Activated naive CD8-positive, alpha-beta T cell (primary cell): Measurements from ENCODE around the gene OR13D1.
"Not testable (repeated sequence)": the region's sequence is repeated elsewhere in the genome, so short reads cannot be mapped to it uniquely, and the experiment has no call there.

Experiments used
- H3K27ac Mint-ChIP-seq: one replicate; pipeline ENCODE4 v1.8.0; 2021; ENCODE audit warnings: mixed read lengths
- H3K27me3 Mint-ChIP-seq: one replicate; pipeline ENCODE4 v1.8.0; 2021; ENCODE audit warnings: mixed read lengths
- H3K36me3 Mint-ChIP-seq: one replicate; pipeline ENCODE4 v1.8.0; 2021; ENCODE audit warnings: mixed read lengths
- H3K4me1 Mint-ChIP-seq: one replicate; pipeline ENCODE4 v1.8.0; 2021; ENCODE audit warnings: low read depth, mixed read lengths
- H3K4me3 Mint-ChIP-seq: one replicate; pipeline ENCODE4 v1.8.0; 2021; ENCODE audit warnings: mild to moderate bottlenecking, mixed read lengths
- H3K9me3 Mint-ChIP-seq: one replicate; pipeline ENCODE4 v1.8.0; 2021; ENCODE audit warnings: low read depth, mixed read lengths

OR13D1 gene

GRCh38 chr9:104694218-104694617 is at the start of gene OR13D1:
TSS of gene OR13D1 (plus strand) at chr9:104694518. CDS start at chr9:104694518, 0 bp downstream.
- H3K4me3 Mint-ChIP-seq = no peak within 1 kb of the TSS
- no peaks in the 10 kb centered on the region for H3K4me1 Mint-ChIP-seq
- no peak within 1 kb of the TSS for H3K27ac Mint-ChIP-seq
- H3K36me3 Mint-ChIP-seq = no peaks in the 10 kb centered on the region
- no peaks in the 10 kb centered on the region for H3K9me3 Mint-ChIP-seq
- H3K27me3 Mint-ChIP-seq = no peaks in the 10 kb centered on the region

DNA sequence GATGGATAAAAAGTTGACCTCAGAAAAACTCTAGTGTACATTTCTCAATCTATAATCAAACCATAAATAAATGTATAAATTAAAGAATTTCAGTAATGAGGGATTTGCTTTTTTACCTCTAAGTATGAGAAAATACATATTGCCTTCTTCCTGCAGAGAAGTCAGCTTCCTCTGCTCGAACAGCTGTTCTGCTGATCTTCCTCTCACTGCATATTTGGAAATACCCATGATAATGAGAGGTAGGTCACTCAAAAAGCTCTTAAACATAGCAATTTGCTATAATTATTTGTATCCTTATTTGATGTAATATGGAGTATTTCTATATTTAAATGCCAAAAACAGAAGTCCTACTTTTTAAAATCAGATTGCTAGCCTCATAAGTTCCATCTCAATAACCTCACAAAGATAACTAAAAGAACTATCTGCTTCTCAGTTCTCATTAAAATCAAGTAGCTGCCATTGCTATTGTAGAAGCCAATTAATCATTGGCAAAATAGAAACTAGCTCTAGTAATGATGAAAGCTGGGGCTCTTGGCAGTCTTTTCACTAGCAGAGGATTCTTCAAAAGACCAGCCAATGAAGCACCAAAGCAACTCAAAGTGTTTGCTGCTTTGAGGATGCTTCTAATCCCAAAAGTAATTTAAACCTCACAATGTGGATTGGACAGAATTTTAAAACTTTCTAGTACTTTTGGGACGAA is 35.7 kb upstream of the OR13D1 start:
- Mint-ChIP-seq H3K27ac (no peak overlapping the region), H3K4me3 (no peak overlapping the region)

DNA sequence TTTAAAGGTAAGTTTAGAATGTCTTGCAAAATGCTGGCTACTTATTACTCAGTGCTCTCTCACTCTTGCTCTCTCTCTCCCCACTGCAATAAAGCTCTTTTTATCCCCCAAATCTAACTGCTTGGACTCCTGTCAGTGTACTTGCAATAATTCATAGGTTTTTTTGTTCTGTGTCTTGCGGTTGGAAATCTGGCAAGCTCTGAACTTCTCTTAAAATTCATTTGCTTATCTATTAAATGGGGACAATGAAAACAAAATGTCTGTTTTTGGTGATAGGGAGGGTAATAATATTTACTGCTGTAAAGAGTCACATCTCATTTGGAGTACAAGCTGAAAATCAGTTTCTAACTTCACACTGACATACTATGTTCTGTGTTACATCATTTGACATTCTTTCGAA is 18.7 kb upstream of the OR13D1 start:
- no peak overlapping the region for H3K27ac Mint-ChIP-seq
- H3K27me3 Mint-ChIP-seq = peaks cover 1% of the 10 kb centered on the region
- H3K36me3 Mint-ChIP-seq = no peaks in the 10 kb centered on the region
- no peaks in the 10 kb centered on the region for H3K4me1 Mint-ChIP-seq
- H3K4me3 Mint-ChIP-seq = no peak overlapping the region
- H3K9me3 Mint-ChIP-seq = no peaks in the 10 kb centered on the region

More for the DNA sequence above, 35.7 kb upstream of the OR13D1 start:
- peaks cover 3% of the 10 kb centered on the region for H3K36me3 Mint-ChIP-seq
- H3K27me3 Mint-ChIP-seq = peaks cover 4% of the 10 kb centered on the region
- H3K4me1 Mint-ChIP-seq = no peaks in the 10 kb centered on the region
- peaks cover under 1% of the 10 kb centered on the region for H3K9me3 Mint-ChIP-seq

DNA sequence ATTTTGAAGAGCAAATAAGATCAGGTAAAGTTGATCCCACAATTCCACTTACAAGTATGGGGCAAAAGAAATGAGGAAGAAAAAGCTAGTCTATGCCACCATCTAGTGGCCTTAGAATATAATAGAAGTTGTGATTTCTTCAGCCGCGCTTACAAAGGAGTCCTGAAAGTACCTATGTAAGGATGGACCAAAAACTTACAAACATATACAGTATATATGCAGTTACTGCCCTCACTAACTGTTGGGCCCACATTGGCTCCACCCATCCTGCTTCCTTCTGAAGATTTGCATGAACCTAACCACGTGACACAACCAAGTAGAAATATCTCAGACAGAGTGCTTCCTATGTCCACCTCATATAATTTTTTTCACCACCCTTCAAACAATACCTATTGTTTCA is 11.7 kb upstream of the OR13D1 start:
- H3K36me3 Mint-ChIP-seq = no peaks in the 10 kb centered on the region
- H3K9me3 Mint-ChIP-seq = no peaks in the 10 kb centered on the region
- H3K27me3 Mint-ChIP-seq = peaks cover 1% of the 10 kb centered on the region
- H3K4me1 Mint-ChIP-seq = peaks cover 6% of the 10 kb centered on the region
- no peak overlapping the region for H3K27ac Mint-ChIP-seq
- H3K4me3 Mint-ChIP-seq = no peak overlapping the region

GRCh38 chr9:104686081-104686480 is 8.2 kb upstream of the OR13D1 start:
- Mint-ChIP-seq H3K27ac (no peak overlapping the region), H3K36me3 (no peaks in the 10 kb centered on the region), H3K4me3 (no peak overlapping the region), H3K27me3 (no peaks in the 10 kb centered on the region), H3K4me1 (peaks cover 6% of the 10 kb centered on the region), H3K9me3 (no peaks in the 10 kb centered on the region)

DNA sequence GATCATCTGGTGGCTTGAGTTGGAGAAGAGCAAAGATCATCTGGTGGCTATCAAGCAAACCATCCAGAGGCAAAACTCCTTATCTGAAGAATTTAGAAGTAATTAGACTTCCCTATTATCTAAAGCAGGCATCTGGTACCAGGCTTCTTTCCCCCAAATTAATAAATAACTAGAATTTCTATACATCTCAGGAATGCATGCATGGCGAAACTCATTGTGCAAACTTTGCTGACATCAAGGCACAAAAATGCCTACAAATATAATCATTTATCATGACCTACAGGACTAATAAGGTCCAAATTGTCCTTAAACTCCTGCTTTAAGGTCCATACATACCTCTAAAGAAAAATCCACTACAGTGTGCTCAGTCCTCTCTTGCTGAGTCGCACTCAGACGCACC is 6.0 kb downstream of the OR13D1 start:
- Mint-ChIP-seq H3K9me3 (no peaks in the 10 kb centered on the region), H3K36me3 (peaks cover 1% of the 10 kb centered on the region), H3K4me1 (no peaks in the 10 kb centered on the region), H3K4me3 (no peak overlapping the region), H3K27me3 (no peaks in the 10 kb centered on the region), H3K27ac (no peak overlapping the region)

DNA sequence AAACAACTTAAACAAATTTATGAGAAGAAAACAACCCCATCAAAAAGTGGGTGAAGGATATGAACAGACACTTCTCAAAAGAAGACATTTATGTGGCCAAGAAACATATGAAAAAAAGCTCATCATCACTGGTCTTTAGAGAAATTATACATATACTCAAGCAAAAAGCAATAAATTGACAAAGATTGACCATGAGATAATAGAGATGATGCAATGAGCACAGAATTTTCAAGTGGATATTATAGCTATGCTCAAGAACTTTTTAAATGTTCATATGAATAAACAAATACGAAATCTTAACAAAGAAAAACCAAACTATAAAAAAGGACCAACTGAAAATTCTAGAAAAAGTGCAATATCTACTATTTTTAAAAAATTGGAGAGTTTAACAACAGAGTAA is 14.4 kb downstream of the OR13D1 start:
- H3K4me1 Mint-ChIP-seq, H3K27me3 Mint-ChIP-seq, H3K9me3 Mint-ChIP-seq, H3K27ac Mint-ChIP-seq, H3K4me3 Mint-ChIP-seq, H3K36me3 Mint-ChIP-seq: not testable (repeated sequence)

DNA sequence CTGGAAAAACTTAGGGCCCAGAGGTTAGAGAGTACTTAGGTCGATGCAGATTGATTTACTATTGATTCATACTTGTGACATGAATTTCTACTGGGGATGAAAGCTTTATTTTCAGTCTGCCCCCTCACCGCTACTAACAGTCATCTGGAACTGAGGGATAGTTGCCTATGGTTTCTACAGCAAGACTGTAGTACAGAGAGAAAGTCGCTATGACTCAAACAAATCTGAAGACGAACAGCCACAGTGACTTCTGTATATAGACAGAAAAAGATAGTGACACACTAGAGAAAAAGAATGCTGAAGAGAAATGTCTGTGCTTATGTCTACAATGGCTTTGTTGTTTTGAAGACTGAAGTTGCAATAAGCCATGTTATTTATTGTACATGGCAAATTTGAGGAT is 17.3 kb downstream of the OR13D1 start:
- Mint-ChIP-seq H3K4me1 (no peaks in the 10 kb centered on the region), H3K27ac (no peak overlapping the region), H3K9me3 (peaks cover under 1% of the 10 kb centered on the region), H3K27me3 (no peaks in the 10 kb centered on the region), H3K4me3 (no peak overlapping the region), H3K36me3 (no peaks in the 10 kb centered on the region)

GRCh38 chr9:104725014-104725413 is 30.7 kb downstream of the OR13D1 start:
- no peaks in the 10 kb centered on the region for H3K27me3 Mint-ChIP-seq
- H3K9me3 Mint-ChIP-seq = no peaks in the 10 kb centered on the region
- no peak overlapping the region for H3K4me3 Mint-ChIP-seq
- H3K36me3 Mint-ChIP-seq = peaks cover 20% of the 10 kb centered on the region
- H3K4me1 Mint-ChIP-seq = no peaks in the 10 kb centered on the region
- no peak overlapping the region for H3K27ac Mint-ChIP-seq

- no peak overlapping the region for H3K4me3 Mint-ChIP-seq
- no peaks in the 10 kb centered on the region for H3K27me3 Mint-ChIP-seq
- peaks cover 2% of the 10 kb centered on the region for H3K4me1 Mint-ChIP-seq
- no peak overlapping the region for H3K27ac Mint-ChIP-seq
- no peaks in the 10 kb centered on the region for H3K36me3 Mint-ChIP-seq
- H3K9me3 Mint-ChIP-seq = no peaks in the 10 kb centered on the region
Measured at GRCh38 chr9:104738452-104738851, 44.1 kb downstream of the OR13D1 start.

DNA sequence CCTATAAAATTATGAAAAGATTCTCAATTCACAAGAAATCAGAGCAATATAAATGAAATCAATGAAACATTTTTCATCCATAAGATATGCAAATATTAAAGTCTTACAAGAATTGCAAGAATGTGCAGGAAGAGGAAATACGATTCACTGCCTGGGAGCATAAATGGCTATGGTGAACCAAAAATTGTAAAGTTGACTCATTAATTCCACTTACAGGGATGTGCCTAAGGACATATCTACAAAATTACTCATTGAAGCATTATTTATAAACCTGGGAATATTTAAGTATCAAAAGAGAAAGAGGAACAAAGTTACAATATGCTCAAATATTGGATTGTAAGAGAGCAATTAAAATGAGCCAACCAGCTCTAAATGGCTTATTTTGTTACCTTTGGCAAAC is 46.3 kb downstream of the OR13D1 start:
- Mint-ChIP-seq H3K9me3 (no peaks in the 10 kb centered on the region), H3K4me3 (no peak overlapping the region), H3K27ac (peak overlapping the region; percentile 28), H3K36me3 (no peaks in the 10 kb centered on the region), H3K27me3 (no peaks in the 10 kb centered on the region), H3K4me1 (peaks cover 2% of the 10 kb centered on the region)

- Mint-ChIP-seq H3K27ac (no peak overlapping the region), H3K9me3 (no peaks in the 10 kb centered on the region), H3K4me1 (peaks cover 14% of the 10 kb centered on the region), H3K36me3 (no peaks in the 10 kb centered on the region), H3K4me3 (no peak overlapping the region), H3K27me3 (no peaks in the 10 kb centered on the region)
Measured at GRCh38 chr9:104743376-104743985, 49.2 kb downstream of the OR13D1 start.
